HepG2 (cell line): Measurements from ENCODE around the gene DDX46. TPM values are rescaled to one million over a fixed set of nuclear protein-coding genes. Genes with fewer than 3 reads are reported as not detected.

Source experiments
- ARID3A ChIP-seq: IDR thresholded peaks from 2 replicates; pipeline ENCODE4 v1.6.1; 2012; ENCODE audit warnings: low read depth, low read length, improper control_type of control experiment
- CBX5 ChIP-seq: sonication (generic); formaldehyde crosslinking; IDR thresholded peaks from 2 replicates; pipeline ENCODE4 v1.4.0; 2020; ENCODE audit warnings: missing genetic modification reagents, borderline replicate concordance
- HNRNPL ChIP-seq: fragments of 200-400 bp; formaldehyde crosslinking; IDR thresholded peaks from 2 replicates; pipeline ENCODE4 v1.6.1; 2017; ENCODE audit warnings: mild to moderate bottlenecking, low read depth, low read length
- RFXAP ChIP-seq: sonication (generic); formaldehyde crosslinking; IDR thresholded peaks from 2 replicates; pipeline ENCODE4 v1.4.0; 2020; ENCODE audit warnings: missing genetic modification reagents, borderline replicate concordance
- SKI ChIP-seq: fragments of 450-650 bp; IDR thresholded peaks from one replicate; pipeline ENCODE4 v1.6.1; 2018; ENCODE audit warnings: mild to moderate bottlenecking; ENCODE audit not compliant: partially characterized antibody
- ZFP90 ChIP-seq: sonication (generic); formaldehyde crosslinking; IDR thresholded peaks from 2 replicates; pipeline ENCODE4 v1.8.0; 2022; ENCODE audit warnings: missing genetic modification reagents, mild to moderate bottlenecking, inconsistent platforms, borderline replicate concordance
- ZNF510 ChIP-seq: sonication (generic); formaldehyde crosslinking; IDR thresholded peaks from 2 replicates; pipeline ENCODE4 v1.4.0; 2020; ENCODE audit warnings: low read depth, mild to moderate bottlenecking, missing genetic modification reagents
- ZNF530 ChIP-seq: sonication (generic); formaldehyde crosslinking; IDR thresholded peaks from 2 replicates; pipeline ENCODE4 v1.5.0; 2020; ENCODE audit warnings: low read depth, mild to moderate bottlenecking, missing genetic modification reagents
- ZNF549 ChIP-seq: sonication (generic); formaldehyde crosslinking; IDR thresholded peaks from 2 replicates; pipeline ENCODE4 v1.5.0; 2020; ENCODE audit warnings: missing genetic modification reagents
- ZNF552 ChIP-seq: sonication (generic); formaldehyde crosslinking; IDR thresholded peaks from 2 replicates; pipeline ENCODE4 v1.9.0; 2022; ENCODE audit warnings: missing genetic modification reagents, mild to moderate bottlenecking, borderline replicate concordance
- polyA plus RNA-seq, 8 experiments: library from polyadenylated mRNA; depleted of rRNA in 3 of 8; stranded (reverse) in 7 of 8; unstranded in 1 of 8; fragments of >200 nt; fragmentation: Illumina TruSeq in 4 of 8; extraction: Trizol in 4 of 8; gene quantifications; 2 replicates each; pipeline versions ENCODE4 v1.2.1 to v1.2.3, GENCODE V29; 2011 to 2016; ENCODE audit warnings: low read depth in 4 of 8, missing spikeins in 1 of 8, mixed read lengths in 1 of 8; ENCODE audit not compliant: insufficient read depth in 1 of 8
- total RNA-seq, 5 experiments: library from RNA; depleted of rRNA; stranded (reverse); fragments of >200 nt; fragmentation: Illumina TruSeq; extraction: Trizol; gene quantifications; 2 replicates each; pipeline ENCODE4 v1.2.3, GENCODE V29; 2016; ENCODE audit warnings: low read depth in 1 of 5
- TF ChIP-seq, protein P1 (sequence below): sonication (generic); formaldehyde crosslinking; IDR thresholded peaks from 2 replicates; pipeline ENCODE4 v1.4.0; 2020; ENCODE audit warnings: missing genetic modification reagents
- TF ChIP-seq, protein P2 (sequence below): IDR thresholded peaks from 2 replicates; pipeline ENCODE4 v1.6.1; 2016
- TF ChIP-seq, protein P3 (sequence below): conservative IDR thresholded peaks from 2 replicates; pipeline ENCODE4 v1.6.1; 2018; ENCODE audit warnings: missing genetic modification reagents
- TF ChIP-seq, protein P4 (sequence below): sonication (generic); formaldehyde crosslinking; IDR thresholded peaks from 2 replicates; pipeline ENCODE4 v1.5.1; 2020; ENCODE audit warnings: missing genetic modification reagents, mild to moderate bottlenecking, borderline replicate concordance
- TF ChIP-seq, protein P5 (sequence below): IDR thresholded peaks from 2 replicates; pipeline ENCODE4 v1.6.1; 2016; ENCODE audit warnings: missing biosample characterization, missing genetic modification reagents, low read depth

DDX46 gene
- total and polyA plus RNA-seq, 2 of the 13 experiments (the other 11 are each of a cell fraction or from before 2014, with no cell fraction given): 27.3 to 59.3 TPM

GRCh38 chr5:134845852-134846640 lies 87.5 kb downstream of the DDX46 start, which contains the start of gene C5orf24 (continued):
- TF ChIP-seq, protein P1, sequence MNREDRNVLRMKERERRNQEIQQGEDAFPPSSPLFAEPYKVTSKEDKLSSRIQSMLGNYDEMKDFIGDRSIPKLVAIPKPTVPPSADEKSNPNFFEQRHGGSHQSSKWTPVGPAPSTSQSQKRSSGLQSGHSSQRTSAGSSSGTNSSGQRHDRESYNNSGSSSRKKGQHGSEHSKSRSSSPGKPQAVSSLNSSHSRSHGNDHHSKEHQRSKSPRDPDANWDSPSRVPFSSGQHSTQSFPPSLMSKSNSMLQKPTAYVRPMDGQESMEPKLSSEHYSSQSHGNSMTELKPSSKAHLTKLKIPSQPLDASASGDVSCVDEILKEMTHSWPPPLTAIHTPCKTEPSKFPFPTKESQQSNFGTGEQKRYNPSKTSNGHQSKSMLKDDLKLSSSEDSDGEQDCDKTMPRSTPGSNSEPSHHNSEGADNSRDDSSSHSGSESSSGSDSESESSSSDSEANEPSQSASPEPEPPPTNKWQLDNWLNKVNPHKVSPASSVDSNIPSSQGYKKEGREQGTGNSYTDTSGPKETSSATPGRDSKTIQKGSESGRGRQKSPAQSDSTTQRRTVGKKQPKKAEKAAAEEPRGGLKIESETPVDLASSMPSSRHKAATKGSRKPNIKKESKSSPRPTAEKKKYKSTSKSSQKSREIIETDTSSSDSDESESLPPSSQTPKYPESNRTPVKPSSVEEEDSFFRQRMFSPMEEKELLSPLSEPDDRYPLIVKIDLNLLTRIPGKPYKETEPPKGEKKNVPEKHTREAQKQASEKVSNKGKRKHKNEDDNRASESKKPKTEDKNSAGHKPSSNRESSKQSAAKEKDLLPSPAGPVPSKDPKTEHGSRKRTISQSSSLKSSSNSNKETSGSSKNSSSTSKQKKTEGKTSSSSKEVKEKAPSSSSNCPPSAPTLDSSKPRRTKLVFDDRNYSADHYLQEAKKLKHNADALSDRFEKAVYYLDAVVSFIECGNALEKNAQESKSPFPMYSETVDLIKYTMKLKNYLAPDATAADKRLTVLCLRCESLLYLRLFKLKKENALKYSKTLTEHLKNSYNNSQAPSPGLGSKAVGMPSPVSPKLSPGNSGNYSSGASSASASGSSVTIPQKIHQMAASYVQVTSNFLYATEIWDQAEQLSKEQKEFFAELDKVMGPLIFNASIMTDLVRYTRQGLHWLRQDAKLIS: 0 out of 2 replicates have a peak, but pooled peaks have one; percentile 47
- TF ChIP-seq, protein P2, sequence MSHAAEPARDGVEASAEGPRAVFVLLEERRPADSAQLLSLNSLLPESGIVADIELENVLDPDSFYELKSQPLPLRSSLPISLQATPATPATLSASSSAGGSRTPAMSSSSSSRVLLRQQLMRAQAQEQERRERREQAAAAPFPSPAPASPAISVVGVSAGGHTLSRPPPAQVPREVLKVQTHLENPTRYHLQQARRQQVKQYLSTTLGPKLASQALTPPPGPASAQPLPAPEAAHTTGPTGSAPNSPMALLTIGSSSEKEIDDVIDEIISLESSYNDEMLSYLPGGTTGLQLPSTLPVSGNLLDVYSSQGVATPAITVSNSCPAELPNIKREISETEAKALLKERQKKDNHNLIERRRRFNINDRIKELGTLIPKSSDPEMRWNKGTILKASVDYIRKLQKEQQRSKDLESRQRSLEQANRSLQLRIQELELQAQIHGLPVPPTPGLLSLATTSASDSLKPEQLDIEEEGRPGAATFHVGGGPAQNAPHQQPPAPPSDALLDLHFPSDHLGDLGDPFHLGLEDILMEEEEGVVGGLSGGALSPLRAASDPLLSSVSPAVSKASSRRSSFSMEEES (CRISPR knock-in tag): no peak; the same call in 1 of the 2 replicates
- TF ChIP-seq HNRNPL (0 out of 2 replicates have a peak, but pooled peaks have one; percentile 26), ZNF510 (CRISPR knock-in tag) (0 out of 2 replicates have a peak, but pooled peaks have one; percentile 11), CBX5 (peak; percentile 43; the same call in 1 of the 2 replicates), SKI (peak; percentile 58), ZNF552 (CRISPR knock-in tag) (peak; percentile 48), ZNF549 (CRISPR knock-in tag) (0 out of 2 replicates have a peak, but pooled peaks have one; percentile 15), ARID3A (no peak), ZFP90 (CRISPR knock-in tag) (peak; percentile 77; the same call in 1 of the 2 replicates), RFXAP (CRISPR knock-in tag) (peak; percentile 83; the same call in 1 of the 2 replicates), ZNF530 (CRISPR knock-in tag) (no peak)
- TF ChIP-seq, protein P3, sequence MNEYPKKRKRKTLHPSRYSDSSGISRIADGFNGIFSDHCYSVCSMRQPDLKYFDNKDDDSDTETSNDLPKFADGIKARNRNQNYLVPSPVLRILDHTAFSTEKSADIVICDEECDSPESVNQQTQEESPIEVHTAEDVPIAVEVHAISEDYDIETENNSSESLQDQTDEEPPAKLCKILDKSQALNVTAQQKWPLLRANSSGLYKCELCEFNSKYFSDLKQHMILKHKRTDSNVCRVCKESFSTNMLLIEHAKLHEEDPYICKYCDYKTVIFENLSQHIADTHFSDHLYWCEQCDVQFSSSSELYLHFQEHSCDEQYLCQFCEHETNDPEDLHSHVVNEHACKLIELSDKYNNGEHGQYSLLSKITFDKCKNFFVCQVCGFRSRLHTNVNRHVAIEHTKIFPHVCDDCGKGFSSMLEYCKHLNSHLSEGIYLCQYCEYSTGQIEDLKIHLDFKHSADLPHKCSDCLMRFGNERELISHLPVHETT (CRISPR knock-in tag): peak; percentile 64; the same call in 1 of the 2 replicates
- TF ChIP-seq, protein P4, sequence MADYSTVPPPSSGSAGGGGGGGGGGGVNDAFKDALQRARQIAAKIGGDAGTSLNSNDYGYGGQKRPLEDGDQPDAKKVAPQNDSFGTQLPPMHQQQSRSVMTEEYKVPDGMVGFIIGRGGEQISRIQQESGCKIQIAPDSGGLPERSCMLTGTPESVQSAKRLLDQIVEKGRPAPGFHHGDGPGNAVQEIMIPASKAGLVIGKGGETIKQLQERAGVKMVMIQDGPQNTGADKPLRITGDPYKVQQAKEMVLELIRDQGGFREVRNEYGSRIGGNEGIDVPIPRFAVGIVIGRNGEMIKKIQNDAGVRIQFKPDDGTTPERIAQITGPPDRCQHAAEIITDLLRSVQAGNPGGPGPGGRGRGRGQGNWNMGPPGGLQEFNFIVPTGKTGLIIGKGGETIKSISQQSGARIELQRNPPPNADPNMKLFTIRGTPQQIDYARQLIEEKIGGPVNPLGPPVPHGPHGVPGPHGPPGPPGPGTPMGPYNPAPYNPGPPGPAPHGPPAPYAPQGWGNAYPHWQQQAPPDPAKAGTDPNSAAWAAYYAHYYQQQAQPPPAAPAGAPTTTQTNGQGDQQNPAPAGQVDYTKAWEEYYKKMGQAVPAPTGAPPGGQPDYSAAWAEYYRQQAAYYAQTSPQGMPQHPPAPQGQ (CRISPR knock-in tag): 0 out of 2 replicates have a peak, but pooled peaks have one; percentile 88
- TF ChIP-seq, protein P5, sequence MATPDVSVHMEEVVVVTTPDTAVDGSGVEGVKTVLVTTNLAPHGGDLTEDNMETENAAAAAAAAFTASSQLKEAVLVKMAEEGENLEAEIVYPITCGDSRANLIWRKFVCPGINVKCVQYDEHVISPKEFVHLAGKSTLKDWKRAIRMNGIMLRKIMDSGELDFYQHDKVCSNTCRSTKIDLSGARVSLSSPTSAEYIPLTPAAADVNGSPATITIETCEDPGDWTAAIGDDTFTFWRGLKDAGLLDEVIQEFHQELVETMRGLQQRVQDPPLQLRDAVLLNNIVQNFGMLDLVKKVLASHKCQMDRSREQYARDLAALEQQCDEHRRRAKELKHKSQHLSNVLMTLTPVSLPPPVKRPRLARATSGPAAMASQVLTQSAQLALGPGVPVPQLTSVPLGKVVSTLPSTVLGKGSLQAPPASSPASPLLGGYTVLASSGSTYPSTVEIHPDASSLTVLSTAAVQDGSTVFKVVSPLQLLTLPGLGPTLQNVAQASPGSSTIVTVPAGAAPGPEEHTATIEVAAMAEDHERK: peak; percentile 97
